Panc1 (cell line): ENCODE results near the gene ASB5. TPM values are rescaled to one million over a fixed set of nuclear protein-coding genes. Genes with fewer than 3 reads are reported as not detected.

Experiments
- ATAC-seq: fragments of 200-7000 bp; cut with Tn5 transposase; 2 replicates; pipeline ENCODE4 v1.9.1; 2020; ENCODE audit warnings: mild to moderate bottlenecking, moderate library complexity
- BruUV-seq: library from RNA; stranded (reverse); fragments of 400-500 nt; replicated peaks from 2 replicates; lab custom pipeline; 2021; lab: Mats Ljungman, UMichigan
- CTCF ChIA-PET: fragments of 300-600 bp; sonication (Branson Sonifier 250); formaldehyde crosslinking; loops from one replicate; lab custom pipeline; 2022; ENCODE audit warnings: antibody characterized with exemption; lab: Charles Lee
- POLR2A ChIA-PET: fragments of 300-600 bp; sonication (Branson Sonifier 250); formaldehyde crosslinking; loops from one replicate; lab custom pipeline; 2022; ENCODE audit warnings: antibody characterized with exemption; lab: Charles Lee
- DNase-seq: peaks from one replicate; pipeline ENCODE4 v3.0.0-alpha.2; 2010; ENCODE audit warnings: low read depth, low spot score
- H3K27ac ChIP-seq: 2 replicates; pipeline ENCODE4 v1.5.1; 2011; ENCODE audit warnings: mild to moderate bottlenecking, low read length, inconsistent platforms
- H3K27me3 ChIP-seq: fragments of 200-500 bp; sonication (Bioruptor generic); 2 replicates; pipeline ENCODE4 v1.6.0; 2014; ENCODE audit warnings: low read length, inconsistent platforms; ENCODE audit not compliant: control insufficient read depth, insufficient read depth
- H3K36me3 ChIP-seq: fragments of 200-500 bp; sonication (Bioruptor generic); 2 replicates; pipeline ENCODE4 v1.5.1; 2014; ENCODE audit warnings: inconsistent platforms, mild to moderate bottlenecking, low read length, moderate library complexity; ENCODE audit not compliant: control insufficient read depth, insufficient read depth
- H3K4me1 ChIP-seq: 2 replicates; pipeline ENCODE4 v1.5.1; 2011; ENCODE audit warnings: inconsistent platforms, mild to moderate bottlenecking, low read length, moderate library complexity; ENCODE audit not compliant: control insufficient read depth, insufficient read depth
- H3K4me3 ChIP-seq, 2 experiments: 2 replicates each; pipeline ENCODE4 v1.5.1; 2011 to 2012; ENCODE audit warnings: low read depth in 2 of 2, low read length in 2 of 2, mild to moderate bottlenecking in 2 of 2, inconsistent platforms in 1 of 2, moderate library complexity in 1 of 2
- H3K9me3 ChIP-seq: fragments of 200-500 bp; sonication (Bioruptor generic); 2 replicates; pipeline ENCODE4 v1.5.1; 2014; ENCODE audit warnings: low read depth, mild to moderate bottlenecking, inconsistent platforms, low read length, moderate library complexity; ENCODE audit not compliant: control insufficient read depth, insufficient read depth
- CTCF ChIP-seq: fragments of 450-650 bp; IDR thresholded peaks from 2 replicates; pipeline ENCODE4 v1.5.1; 2017; ENCODE audit warnings: mild to moderate bottlenecking
- POLR2AphosphoS5 ChIP-seq: IDR thresholded peaks from 2 replicates; pipeline ENCODE4 v1.6.1; 2012; ENCODE audit warnings: mild to moderate bottlenecking, low read depth, low read length, moderate library complexity
- REST ChIP-seq, 2 experiments: IDR thresholded peaks; 2 replicates each; pipeline ENCODE4 v1.6.1; 2011 to 2012; ENCODE audit warnings: low read depth in 2 of 2, control low read depth in 1 of 2, low read length in 1 of 2, mild to moderate bottlenecking in 1 of 2, moderate library complexity in 1 of 2; ENCODE audit not compliant: insufficient read depth in 1 of 2
- SIN3A ChIP-seq: IDR thresholded peaks from 2 replicates; pipeline ENCODE4 v1.6.1; 2012; ENCODE audit warnings: low read depth, mild to moderate bottlenecking, low read length, moderate library complexity, borderline replicate concordance; ENCODE audit not compliant: insufficient read depth
- TCF7L2 ChIP-seq: IDR thresholded peaks from 2 replicates; pipeline ENCODE4 v1.6.1; 2011; ENCODE audit warnings: mild to moderate bottlenecking, low read depth, low read length, inconsistent platforms
- in situ Hi-C: cut with HindIII; loops from 2 replicates; pipeline ENCODE4 v1.10.0; 2016; ENCODE audit warnings: low sequenced_read_pairs, low pct_unique_long_range_greater_than_20kb
- intact Hi-C: fragments of 100-400 bp; cut with micrococcal nuclease; formaldehyde crosslinking; loops from one replicate; pipeline ENCODE4 v1.10.0; 2022; ENCODE audit not compliant: unreplicated experiment
- total RNA-seq: library from RNA; stranded (reverse); gene quantifications from one replicate; pipeline ENCODE4 v1.2.1, GENCODE V29; 2021; ENCODE audit not compliant: unreplicated experiment

Gene ASB5
- total RNA-seq, 1 experiment from 2014 or later, result not detected

- BruUV-seq, result no TSS peak
- DNase-seq (no peak), ATAC-seq (no peak)
- in situ Hi-C loops, result no loop called here
- Histone ChIP-seq H3K27ac (no peak overlapping the region), H3K4me3 (no peak overlapping the region), H3K36me3 (no peaks in the 10 kb centered on the region), H3K4me1 (no peaks in the 10 kb centered on the region), H3K9me3 (no peaks in the 10 kb centered on the region), H3K27me3 (no peaks in the 10 kb centered on the region)
- POLR2A ChIA-PET, result no interaction called here
- no peak for TF ChIP-seq CTCF
- TF ChIP-seq TCF7L2, result no peak
- TF ChIP-seq SIN3A, result no peak
- TF ChIP-seq POLR2AphosphoS5, result no peak
- TF ChIP-seq REST (IDR thresholded peaks at IDR 0.05; ENCODE audit: insufficient read depth in 1 of 2, low read depth in 2 of 2, low read length in 1 of 2), result no peak
- CTCF ChIA-PET, result no interaction called here
- intact Hi-C loops, result no loop called here
Observed at GRCh38 chr4:176188654-176189053, 80.4 kb downstream of the ASB5 start.

GRCh38 chr4:176187624-176188023 is 81.4 kb downstream of the ASB5 start:
- intact Hi-C loops, result no loop called here

More at GRCh38 chr4:176187624-176188023, 81.4 kb downstream of the ASB5 start:
- no peaks in the 10 kb centered on the region for H3K27me3 ChIP-seq
- CTCF ChIA-PET, result no interaction called here
- H3K4me3 ChIP-seq, result no peak overlapping the region
- no peak for TF ChIP-seq POLR2AphosphoS5
- no peak for TF ChIP-seq CTCF
- in situ Hi-C loops, result no loop called here
- no peaks in the 10 kb centered on the region for H3K9me3 ChIP-seq
- no peaks in the 10 kb centered on the region for H3K36me3 ChIP-seq
- DNase-seq, result no peak
- no peak for ATAC-seq
- H3K4me1 ChIP-seq, result no peaks in the 10 kb centered on the region
- POLR2A ChIA-PET, result no interaction called here
- H3K27ac ChIP-seq, result no peak overlapping the region
- no TSS peak for BruUV-seq
